ENCODE data around the gene CDH9.

DNA sequence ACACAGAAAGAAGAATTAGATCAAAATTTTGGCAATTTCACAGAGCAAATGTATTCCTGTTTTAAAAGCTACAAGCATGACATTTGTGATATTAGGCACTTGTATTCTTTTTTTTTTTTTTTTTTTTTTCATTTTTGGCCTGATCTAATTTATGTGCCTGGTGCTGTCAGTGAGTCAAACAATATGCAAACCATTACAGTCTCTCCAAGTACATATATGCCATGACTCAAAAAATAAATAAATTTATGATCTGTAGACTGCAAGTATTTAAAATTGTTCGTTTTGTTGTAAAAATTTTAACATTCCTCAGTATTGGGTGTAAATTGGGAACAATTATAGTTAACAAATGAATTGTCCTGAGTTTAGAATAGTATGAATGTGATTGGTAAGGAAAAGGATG, 51.4 kb downstream of the CDH9 start:
- TF ChIP-seq SP140L (CRISPR knock-in tag; IDR thresholded peaks at IDR 0.05; ENCODE audit: borderline replicate concordance), result no peak
- no peak for TF ChIP-seq CTCF (CRISPR knock-in tag; IDR thresholded peaks at IDR 0.05)
- TF ChIP-seq ZBED4 (CRISPR knock-in tag; IDR thresholded peaks at IDR 0.05; ENCODE audit: borderline replicate concordance), result no peak
- TF ChIP-seq TBL1XR1 (IDR thresholded peaks at IDR 0.05; ENCODE audit: borderline replicate concordance, low read length, partially characterized antibody), result no peak
- no peak for TF ChIP-seq ZNF121 (CRISPR knock-in tag; IDR thresholded peaks at IDR 0.05)

Measured in HepG2 (cell line).